Activated CD8-positive, alpha-beta memory T cell treated with anti-CD3 and anti-CD28 coated beads for 48 hours (primary cell): Measurements from ENCODE around the gene PARP9.
"Not testable (repeated sequence)": the region's sequence is repeated elsewhere in the genome, so short reads cannot be mapped to it uniquely, and the experiment has no call there.

Experiments used
- DNase-seq, 3 experiments: peaks; one replicate each; pipeline ENCODE4 v3.0.0-alpha.2; 2020; ENCODE audit warnings: low read depth in 2 of 3, low spot score in 2 of 3

PARP9 gene

DNA sequence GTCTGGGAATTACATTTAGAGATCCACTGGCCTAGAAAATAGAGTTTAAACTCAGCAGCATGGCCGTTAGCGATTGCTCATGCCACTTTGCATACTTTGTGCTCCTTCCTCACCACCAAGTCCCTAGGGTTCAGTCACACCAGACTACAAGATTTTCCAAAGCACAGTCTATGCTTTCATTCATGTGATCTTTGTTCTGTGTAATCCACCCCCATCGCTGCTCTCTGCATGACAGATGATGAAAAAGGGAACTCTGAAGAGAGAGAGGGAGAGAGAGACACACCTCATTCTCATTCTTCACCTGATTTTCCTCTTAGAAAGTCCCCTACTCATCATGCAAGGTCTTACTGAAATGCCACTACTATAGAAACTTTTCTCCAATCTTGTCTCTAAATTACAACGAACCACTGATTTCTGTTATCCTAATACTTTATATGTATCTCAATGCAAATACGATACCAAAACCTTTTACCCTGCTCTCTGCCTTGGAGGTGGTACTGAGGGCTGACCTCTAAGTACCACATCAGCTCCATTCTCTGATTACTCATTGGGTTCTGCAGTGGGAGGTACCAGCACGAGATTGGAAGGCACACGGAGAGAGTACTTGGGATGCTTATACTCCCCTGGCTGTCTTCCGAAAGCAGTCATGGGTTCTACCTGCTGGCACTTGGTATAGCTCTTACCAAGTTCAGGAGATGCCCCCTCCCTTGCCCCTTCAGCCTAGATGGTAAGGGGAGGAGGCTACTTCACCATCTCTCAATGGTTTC, 12.3 kb upstream of the PARP9 start:
- DNase-seq: no peak

DNA sequence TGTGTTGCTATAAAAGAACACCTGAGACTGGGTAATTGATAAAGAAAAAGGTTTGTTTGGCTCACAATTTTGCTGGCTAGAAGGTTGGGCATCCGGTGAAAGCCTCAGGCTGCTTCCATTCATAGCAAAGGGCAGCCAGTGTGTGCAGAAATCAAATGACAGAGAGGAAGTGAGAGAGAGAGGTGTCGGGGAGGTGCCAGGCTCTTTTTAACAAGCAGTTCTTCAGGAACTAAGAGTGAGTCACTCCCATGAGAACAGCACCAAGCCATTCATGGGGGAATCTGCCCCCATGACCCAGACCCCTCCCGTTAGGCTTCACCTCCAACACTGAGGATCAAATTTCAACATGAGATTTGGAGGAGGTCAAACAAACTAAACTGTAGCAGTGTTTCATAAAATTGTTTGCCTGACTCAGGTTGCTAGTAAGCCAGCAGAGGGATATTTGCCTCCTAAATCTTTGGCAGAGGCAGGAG, 8.9 kb upstream of the PARP9 start:
- no peak for DNase-seq

GRCh38 chr3:122568755-122569154, 4.7 kb upstream of the PARP9 start:
- DNase-seq: no peak

DNA sequence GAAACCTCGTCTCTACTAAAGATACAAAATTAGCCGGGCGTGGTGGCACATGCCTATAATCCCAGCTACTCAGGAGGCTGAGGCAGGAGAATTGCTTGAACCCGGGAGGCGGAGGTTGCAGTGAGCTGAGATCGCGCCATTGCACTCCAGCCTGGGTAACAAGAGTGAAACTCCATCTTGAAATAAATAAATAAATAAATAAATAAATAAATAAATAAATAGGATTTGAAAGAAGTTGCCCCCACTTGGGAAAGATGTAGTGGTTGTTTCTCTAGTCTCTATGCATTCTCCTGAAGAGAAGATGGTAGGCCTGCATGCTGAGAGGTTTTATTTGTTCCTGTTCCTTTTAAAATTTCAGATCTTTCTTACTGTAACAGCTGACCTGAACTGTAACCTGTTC, 4.0 kb upstream of the PARP9 start:
- not testable (repeated sequence) for DNase-seq

DNA sequence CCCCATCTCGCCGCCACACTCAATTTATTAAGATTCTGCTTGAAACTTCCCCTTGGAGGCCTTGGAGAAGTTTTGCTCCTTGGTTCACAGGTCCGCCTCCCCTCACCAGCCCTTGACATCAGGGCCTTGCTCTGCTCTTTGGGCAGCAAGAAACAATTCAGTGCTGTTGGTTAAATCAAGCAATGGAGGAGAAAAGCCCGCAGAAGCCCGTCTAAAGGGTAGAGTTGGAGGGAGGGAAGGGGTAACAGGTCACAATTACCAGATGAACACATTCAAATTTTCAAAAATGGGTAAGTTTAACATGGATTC, 429 bp downstream of the PARP9 start:
- DNase-seq: no peak

DNA sequence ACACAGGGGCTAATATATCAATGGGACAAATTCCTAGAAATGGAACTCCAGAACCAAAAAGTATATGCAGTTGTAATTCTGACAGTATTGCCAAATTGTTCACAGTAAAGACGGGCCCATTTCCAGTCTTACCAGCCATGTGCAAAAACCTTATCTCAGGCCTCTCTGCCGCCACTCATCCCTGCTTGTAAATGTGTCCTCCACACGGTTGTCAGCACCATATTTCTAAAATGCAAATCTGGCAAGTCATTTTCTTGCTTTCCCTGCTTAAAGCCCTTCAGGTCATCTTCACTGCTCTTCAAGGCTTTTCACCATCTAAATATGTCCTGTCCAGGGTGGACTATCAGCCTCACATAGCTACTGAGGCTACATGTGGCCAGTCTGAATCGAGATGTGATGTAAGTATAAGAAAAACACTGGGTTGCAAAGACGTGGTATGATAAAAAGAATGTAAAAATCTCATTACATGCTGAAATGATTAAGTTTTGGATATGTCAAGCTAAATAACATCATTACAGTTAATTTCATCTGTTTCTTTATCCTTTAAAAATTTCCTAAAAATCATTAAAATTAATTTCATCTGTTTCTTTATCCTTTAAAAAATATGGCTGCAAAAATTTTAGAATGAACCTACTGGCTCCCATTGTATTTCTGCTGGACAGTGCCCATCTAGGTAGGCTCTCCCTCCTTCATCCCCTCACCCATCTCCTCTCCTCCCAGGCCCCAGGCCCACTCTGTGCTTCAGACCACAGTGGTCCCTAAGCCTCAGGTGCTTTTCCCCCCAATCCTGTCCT, 980 bp downstream of the PARP9 start:
- DNase-seq: no peak

DNA sequence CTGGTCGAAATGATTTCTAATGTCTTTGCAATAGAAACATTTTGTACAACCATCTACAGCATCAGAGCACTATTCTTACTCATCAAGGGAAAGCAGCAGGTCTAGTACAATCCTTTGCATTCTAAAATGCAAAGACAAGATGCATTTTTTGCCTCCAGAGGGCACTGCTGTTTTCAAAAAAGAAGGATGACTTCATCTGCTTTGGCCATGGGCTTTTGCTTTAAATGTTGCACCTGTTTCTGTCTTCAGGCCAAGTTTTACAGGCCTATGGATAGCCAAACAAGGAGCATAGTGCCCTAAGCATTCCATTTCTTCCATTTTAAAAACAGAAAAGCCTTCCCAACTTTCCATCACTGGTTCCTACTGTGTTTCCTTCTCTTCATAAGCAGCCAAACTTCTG, 3.4 kb downstream of the PARP9 start:
- no peak for DNase-seq

GRCh38 chr3:122559906-122560305, 4.2 kb downstream of the PARP9 start:
- no peak for DNase-seq

DNA sequence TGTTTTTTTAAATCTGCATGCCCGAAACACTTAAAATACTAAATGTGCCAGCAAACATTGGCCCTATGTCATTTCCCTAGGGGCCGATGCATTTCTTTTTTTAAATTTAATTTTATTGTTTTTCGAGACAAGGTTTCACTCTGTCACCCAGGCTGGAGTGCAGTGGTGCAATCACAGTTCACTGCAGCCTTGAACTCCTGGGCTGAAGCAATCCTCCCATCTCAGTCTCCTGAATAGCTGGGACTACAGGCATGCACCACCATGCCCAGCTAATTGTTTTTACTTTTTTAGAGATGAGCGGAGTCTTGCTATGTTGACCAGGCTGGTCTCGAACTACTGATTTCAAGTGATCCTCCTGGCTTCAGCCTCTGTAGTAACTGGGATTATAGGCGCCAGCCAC, 5.5 kb downstream of the PARP9 start:
- no peak for DNase-seq

DNA sequence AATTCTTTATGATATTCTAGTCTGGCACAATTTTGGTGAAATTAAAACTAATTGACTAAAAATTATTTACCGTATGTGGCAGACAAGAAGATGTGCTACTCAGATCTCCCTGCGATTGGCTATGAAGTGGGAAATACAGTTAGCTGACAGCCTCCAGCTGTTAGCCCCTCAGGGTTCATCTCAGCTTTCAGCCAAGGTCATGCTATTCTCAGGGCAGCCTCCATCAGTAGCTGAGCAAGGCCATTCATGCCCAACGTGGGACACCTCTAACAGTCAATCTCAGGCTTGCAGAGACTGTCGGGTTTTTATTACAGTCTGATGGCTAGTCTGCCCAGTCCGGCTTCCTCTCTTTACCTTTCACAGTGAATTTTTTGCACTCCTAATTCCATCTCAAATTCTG, 6.7 kb downstream of the PARP9 start:
- DNase-seq: no peak

- no peak for DNase-seq
Observed at GRCh38 chr3:122555275-122556071, 8.6 kb downstream of the PARP9 start.

GRCh38 chr3:122553171-122553570, 10.9 kb downstream of the PARP9 start:
- no peak for DNase-seq

- DNase-seq: no peak
Observed at GRCh38 chr3:122548619-122549018, 15.5 kb downstream of the PARP9 start.

DNA sequence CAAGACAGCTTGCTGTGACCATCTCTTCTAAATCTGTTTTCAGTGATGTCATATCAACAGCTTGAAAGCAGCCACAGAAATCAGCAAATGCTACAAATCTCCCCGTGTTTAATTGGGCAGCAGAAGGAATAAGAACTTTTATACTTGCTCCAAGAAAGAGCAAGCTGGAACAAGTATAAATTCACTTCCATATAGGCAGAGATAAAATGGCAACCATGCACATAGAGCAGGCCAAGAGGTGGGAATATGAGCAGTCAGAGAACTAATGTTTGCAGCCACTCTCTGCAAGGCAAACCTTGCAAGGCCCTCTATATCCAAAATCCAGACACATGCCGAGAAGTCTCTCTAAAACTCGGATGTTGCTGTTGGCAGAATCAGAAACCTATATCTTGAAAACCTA, 16.0 kb downstream of the PARP9 start:
- DNase-seq: no peak

- DNase-seq: no peak
Observed at GRCh38 chr3:122546151-122546550, 17.9 kb downstream of the PARP9 start.

- DNase-seq: no peak
Observed at GRCh38 chr3:122538956-122539490, 25.1 kb downstream of the PARP9 start.

DNA sequence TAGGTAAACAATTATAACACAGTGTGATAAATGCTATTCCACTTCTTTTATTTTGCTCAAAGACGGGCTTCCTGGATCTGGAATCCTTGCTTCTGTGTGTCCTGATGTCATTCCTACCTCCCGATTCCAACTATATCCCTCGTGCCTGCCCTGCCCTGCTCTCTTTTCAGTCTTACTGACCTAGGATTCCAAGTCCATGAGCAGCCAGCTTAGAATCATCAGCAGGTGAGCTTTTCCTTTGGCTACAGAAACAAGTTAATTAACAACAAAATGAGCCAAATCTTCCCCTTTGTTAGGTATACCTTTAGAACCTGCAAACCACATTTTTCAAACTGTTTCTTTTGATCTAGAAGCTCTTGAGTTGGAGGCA, 27.5 kb downstream of the PARP9 start:
- no peak for DNase-seq

- no peak for DNase-seq
Observed at GRCh38 chr3:122535964-122536631, 28.0 kb downstream of the PARP9 start.

GRCh38 chr3:122533931-122534334, 30.2 kb downstream of the PARP9 start:
- peak in 2 of 3 experiments; percentile 9 to 10 for DNase-seq

- no peak for DNase-seq
Observed at GRCh38 chr3:122533480-122533879, 30.6 kb downstream of the PARP9 start.

DNA sequence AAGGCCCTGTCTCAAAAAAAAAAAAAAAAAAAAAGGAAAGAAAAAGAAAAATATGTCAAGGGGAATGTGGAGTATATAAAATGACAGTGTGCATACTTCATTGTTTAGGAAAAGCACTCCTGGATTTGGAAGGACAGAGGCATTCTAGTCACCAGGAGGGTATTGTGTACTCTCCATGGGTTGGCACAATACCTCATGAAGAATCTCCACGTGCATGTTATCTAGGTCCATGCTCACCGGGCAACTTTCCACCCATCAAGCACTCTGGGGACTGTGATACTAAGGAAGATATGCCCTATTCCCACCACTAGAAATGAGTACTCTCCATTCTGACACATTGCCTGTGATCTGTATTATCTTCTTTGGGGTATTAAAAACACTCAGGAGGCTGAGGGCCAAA, 33.9 kb downstream of the PARP9 start:
- no peak for DNase-seq
